NCI-H146 treated with DMSO at 0.1 percent for 48 hours (cell line): ENCODE results near the gene NFYC.

ENCODE experiments used
- DNase-seq: peaks from one replicate; lab custom pipeline; 2025; ENCODE audit not compliant: unreplicated experiment; lab: John Stamatoyannopoulos, UW

Gene NFYC

DNA sequence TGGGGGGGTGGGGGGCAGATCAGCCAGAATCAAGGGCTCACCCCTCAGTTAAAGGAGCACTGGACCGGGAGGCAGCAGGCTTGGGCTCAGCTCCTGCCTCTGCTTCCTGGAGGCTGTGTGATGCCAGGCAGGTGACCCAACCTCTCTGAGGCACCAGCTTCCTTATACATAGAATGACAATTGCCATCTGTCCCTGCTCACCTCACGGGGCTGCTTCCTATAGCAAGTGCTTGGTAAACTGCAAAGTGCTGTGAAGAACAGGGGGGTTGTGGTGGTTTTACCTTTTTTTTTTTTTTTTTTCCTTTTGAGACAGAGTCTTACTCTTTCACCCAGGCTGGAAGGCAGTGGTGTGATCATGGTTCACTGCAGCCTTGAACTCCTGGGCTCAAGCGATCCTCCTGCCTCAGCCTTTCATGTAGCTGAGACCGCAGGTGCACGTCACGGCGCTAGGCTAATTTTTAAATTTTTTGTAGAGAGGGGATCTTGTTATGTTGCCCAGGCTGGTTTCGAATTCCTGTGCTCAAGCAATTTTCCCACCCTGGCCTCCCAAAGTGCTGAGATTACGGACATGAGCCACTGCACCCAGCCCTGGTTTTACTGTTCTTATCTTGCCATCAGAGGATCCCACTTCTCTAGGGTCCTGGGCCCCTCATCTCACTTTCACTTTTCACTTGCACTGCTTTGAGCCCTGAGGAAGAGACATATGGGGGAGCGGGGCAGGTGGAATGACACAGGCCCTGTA is 103.6 kb downstream of the NFYC start:
- no peak for DNase-seq

- DNase-seq: no peak
These were observed 104.5 kb downstream of the NFYC start for GRCh38 chr1:40795811-40796586.

DNA sequence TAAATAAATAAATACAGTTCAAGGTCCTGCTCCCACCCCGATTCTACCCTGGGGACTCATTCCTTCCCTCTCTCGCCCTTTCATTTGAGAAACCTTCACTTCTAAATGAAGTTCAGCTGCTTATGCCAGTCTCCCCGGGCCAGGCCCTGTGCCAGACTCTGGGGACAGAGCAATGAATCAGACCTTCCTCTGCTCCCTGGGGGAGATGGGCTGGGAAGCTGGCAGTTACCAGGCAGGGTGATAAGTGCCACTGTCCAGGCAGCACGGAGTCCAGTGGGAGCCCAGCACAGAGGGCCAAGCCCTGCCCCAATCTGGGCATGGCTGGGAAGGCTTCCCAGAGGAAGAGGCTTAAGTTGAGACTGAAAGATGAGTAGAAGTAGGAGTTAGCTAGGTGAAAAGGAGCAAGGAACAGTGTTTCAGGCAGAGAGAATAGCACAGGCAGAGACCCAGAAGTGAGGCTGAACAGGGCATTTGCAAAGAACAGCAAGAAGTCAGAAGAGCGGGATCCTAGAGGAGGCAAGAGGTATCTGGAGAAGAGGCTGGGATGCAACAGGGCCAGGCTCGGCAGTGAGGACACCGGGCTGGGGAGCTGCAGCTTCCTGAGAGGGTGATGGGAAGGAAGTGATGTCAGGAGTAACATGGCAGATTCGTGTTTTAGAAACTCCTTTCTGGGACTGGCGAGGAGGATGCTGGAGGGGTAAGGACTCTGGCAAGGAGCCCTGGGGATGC is 105.6 kb downstream of the NFYC start:
- no peak for DNase-seq

DNA sequence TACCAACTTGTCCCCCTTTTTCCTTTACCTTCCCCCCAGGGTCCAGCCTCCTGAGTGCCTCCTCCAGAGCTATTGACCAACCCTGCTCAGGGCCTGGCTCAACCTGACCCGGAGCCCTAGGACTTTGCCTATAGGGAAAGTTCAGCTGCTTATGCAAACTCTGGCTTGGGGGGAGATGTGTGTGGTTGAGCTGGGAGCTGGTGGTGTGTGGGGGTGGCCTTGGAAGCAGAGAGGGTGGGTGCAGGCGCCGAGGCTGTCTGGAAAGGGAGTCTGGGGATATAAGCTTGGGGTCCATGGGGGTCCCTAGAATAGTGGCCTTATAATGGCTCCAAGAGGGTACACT is 106.1 kb downstream of the NFYC start:
- DNase-seq: no peak

GRCh38 chr1:40798366-40799281 is 107.1 kb downstream of the NFYC start:
- DNase-seq: no peak

DNA sequence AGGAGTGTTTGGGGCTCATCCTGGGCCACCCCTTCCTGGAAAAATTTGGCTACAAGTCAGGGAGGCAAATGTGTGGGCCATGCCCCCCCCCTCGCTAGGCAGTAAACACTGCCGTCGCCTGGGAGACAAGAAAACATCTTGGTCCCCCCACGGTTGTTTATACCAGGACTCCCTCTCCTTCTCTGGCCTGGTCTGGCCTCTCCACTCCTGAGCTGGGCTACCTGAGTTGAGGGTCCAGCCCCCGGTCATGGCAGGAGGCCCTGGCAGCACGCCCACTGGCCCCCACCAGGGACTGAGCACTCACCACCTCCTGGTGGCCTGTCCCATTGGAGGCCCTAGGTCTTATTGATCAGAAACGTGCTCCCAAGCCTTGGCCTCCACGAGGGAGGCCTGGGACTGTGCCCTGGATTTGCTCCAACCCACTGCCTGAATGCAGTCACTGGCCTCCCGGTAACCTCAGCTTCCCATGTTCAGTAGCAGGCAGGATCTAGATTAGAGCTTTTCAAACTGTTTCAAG is 107.9 kb downstream of the NFYC start:
- no peak for DNase-seq

GRCh38 chr1:40801742-40802077 is 110.2 kb downstream of the NFYC start:
- DNase-seq: no peak

- DNase-seq: peak; percentile 45
These were observed 110.7 kb downstream of the NFYC start for GRCh38 chr1:40802078-40802741.

DNA sequence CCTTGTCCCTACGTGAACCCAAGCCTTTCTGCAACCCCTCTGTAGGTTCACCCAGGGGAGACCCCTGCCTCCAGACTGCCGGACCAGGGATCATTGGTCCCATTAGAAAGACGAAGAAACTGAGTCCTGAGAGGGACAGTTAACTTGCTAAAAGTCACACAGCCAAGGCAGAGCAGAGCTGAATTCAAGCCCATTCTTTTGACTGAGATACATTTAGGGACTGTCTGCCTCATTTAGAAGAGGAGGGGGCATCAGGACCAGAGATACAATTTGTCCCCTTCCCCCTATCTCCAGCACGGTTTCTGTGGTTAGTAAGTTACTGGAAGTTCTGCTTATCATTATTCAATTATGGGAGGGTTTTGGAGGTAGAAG is 111.2 kb downstream of the NFYC start:
- DNase-seq: no peak

- no peak for DNase-seq
These were observed 111.9 kb downstream of the NFYC start for GRCh38 chr1:40803447-40803846.

GRCh38 chr1:40803902-40804301 is 112.4 kb downstream of the NFYC start:
- DNase-seq: no peak

DNA sequence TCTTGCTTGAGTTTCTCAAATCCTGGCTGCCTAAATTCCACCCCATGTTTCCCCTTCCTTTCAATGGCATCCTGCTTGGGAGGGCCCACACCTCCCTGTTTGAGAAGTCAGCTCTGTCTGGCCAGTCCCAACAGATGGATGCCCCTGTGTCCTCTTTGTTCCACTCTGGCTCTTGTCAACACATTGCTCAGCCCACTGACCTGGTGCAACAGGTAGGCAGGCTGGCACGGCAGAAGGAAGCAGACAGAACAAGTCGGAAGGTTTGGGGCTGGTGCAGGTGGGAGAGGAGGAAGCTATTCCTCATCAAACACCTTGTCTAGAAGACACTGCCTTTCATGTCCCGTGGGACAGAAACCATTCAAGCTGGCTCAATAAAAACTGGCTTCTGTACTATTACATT is 114.7 kb downstream of the NFYC start:
- DNase-seq: no peak

GRCh38 chr1:40806731-40807695 is 115.5 kb downstream of the NFYC start:
- DNase-seq: no peak

DNA sequence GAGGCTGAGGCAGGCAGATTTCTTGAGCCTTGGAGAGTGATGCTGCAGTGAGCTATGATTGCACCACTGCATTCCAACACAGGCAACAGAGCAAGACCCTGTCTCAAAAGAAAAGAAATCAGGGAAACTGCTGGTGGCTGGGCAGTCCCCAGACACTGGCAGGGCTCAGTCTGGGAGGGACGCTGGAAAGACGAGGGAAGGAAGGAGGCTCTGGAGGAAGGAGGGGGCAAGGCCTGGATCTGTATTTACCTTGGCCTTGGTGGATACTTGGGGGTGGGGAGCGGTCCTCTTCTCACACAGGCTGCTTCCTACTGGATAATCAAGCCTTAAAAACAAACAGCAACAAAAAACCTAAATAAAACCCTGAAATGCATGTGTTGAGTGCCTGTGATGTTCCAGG is 116.5 kb downstream of the NFYC start:
- DNase-seq: no peak

DNA sequence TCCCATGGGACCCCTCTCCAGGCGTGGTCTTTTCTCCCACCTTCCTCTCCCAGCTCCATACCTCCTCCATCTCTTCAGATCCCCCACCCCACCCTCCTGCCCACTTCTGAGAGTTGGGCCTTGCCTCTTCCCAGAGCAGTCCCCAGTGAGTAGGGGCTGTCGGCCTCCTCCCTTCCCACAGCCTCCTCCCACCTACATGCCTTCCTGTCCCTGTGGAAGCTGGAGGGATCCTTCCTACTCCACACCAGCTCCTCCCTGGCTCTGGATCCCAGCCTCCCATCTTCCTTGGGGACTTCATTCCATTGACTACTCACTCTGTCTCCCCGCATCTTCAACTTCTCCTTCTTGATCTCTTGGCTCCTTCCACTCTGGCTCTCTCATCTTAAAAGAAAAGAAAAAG is 116.9 kb downstream of the NFYC start:
- DNase-seq: no peak

GRCh38 chr1:40808909-40809308 is 117.4 kb downstream of the NFYC start:
- DNase-seq: no peak

GRCh38 chr1:40810927-40811326 is 119.4 kb downstream of the NFYC start:
- no peak for DNase-seq

DNA sequence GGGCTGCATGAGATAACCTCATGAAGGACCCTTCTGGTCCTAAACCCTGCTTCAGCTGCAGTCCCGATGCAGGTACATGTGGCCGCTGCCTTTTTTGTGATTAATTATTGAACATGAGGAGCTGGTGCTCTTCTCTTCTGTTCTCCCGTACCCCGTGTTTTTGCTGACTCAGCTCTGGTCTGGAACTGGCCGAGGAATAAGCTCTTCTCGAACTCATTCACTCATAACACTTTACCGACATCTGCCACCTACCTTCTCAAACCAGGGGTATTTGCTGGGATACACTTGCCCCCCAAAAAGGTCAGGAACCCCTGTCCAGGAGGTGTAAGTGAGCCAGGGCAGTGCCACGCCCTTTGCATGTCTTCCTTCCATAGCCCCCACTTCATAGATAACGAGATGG is 123.9 kb downstream of the NFYC start:
- DNase-seq: no peak

DNA sequence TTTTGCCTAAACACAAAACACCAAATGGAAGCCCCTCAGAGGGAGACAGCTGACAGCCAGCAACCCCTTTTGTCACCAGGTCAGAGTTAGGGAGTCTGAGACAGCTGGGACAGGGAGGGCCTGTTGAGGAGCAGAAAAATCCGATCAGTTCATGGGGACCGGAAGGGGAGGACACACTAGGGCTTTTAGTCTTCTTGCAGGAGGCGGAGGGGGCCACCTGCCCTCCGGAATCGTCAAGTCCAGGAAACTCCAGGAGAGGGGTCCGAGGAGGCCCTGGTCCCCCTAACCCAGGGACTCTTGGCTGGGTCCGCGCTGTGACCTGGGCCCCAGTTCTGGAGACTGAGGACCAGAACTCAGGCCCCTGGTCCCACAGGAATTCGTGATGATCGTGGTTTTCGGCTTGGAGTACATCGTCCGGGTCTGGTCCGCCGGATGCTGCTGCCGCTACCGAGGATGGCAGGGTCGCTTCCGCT is 126.3 kb downstream of the NFYC start:
- DNase-seq: no peak
